HG03521 (cell line): ENCODE data around the gene C15orf61.
A peak's percentile ranks its signal among the peaks of the same experiment; 100 is the strongest.

Source experiments
- ATAC-seq: cut with Tn5 transposase; IDR thresholded peaks from one replicate; pipeline ENCODE4 v1.9.1; 2021; ENCODE audit warnings: mild to moderate bottlenecking, moderate library complexity; ENCODE audit not compliant: unreplicated experiment

Gene C15orf61

DNA sequence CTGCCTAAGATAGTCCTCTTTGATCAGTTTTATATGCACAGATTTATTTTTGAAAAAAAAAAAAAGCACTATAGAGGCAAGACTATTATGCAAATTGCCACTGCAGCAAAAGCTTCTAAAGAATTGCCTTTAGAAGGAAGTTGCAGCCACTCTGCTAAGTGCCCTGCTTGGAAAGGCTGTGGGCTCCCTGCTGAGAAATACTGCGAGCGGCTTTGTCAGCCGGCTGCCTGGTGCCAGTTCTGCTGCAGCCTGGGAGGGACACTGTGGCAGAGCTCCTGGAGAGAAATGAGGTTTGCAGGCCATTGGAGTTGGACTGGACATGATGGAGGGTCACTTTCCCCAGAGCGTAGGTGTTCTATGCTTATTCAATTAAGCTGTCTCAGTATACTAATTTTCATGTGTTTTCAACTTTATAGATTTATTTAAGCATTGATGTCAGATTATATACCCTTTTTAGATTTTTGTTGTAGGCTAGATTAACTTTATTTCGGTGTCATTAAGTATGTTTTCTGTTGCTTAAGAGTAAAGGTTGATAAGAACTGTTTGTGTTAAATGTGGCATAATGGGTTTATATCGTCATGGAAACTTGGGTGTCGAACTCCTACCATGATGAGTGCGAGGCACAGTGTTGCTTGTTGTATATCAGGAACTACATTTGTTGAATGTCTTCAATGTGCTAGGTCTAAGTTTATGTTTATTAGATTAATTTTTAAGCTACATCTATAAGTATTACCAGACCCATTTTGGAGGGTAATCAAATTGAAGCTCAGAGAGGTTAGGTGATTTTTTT, 28.1 kb downstream of the C15orf61 start:
- ATAC-seq, result no peak

- ATAC-seq, result no peak
These were observed 28.8 kb downstream of the C15orf61 start for GRCh38 chr15:67549736-67550135.

- ATAC-seq, result no peak
These were observed 29.6 kb downstream of the C15orf61 start for GRCh38 chr15:67550522-67550921.

- ATAC-seq, result no peak
These were observed 30.3 kb downstream of the C15orf61 start for GRCh38 chr15:67551207-67551743.

GRCh38 chr15:67554580-67554979, 33.6 kb downstream of the C15orf61 start:
- no peak for ATAC-seq

GRCh38 chr15:67556976-67557570, 36.1 kb downstream of the C15orf61 start:
- no peak for ATAC-seq

- no peak for ATAC-seq
These were observed 37.6 kb downstream of the C15orf61 start for GRCh38 chr15:67558502-67558901.

- no peak for ATAC-seq
These were observed 38.2 kb downstream of the C15orf61 start for GRCh38 chr15:67559158-67559557.

DNA sequence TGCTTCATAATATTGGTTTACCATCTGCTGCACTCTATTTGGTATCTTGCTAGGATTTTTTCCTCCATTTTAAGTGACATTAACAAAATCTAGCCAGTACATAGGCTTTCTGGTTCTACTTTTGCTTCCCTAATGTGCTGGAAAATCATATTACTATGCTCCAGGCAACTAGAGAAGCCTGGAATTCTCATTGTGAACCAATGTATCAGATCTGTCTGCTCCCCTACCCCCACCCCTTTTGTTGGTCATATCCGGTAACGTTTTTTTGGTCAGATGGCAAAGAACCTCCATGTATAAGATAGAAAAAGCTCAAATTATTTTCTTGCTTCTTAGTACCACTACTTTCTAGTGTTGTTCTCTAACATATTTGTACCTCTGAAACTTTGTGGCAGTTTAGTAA, 38.6 kb downstream of the C15orf61 start:
- ATAC-seq, result no peak

DNA sequence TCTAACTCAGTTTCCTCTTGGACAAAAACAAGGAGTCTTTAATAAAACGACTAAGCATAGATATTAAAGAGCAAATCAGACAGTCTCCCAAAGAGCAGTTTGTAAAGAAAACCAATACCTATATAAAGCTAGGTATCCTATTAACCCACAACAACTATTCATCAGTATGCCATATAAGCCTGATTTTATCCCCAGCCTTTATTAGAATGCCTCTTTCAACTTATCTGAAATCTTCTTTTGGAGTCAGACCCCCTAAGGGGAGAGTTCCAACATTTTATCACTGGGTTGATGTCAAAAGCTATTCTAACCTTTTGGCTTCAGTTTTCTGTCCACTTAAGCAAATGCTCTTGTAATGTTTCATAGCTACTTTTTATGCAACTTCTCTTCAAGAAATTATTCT, 39.4 kb downstream of the C15orf61 start:
- no peak for ATAC-seq

GRCh38 chr15:67563092-67563491, 42.2 kb downstream of the C15orf61 start:
- no peak for ATAC-seq

DNA sequence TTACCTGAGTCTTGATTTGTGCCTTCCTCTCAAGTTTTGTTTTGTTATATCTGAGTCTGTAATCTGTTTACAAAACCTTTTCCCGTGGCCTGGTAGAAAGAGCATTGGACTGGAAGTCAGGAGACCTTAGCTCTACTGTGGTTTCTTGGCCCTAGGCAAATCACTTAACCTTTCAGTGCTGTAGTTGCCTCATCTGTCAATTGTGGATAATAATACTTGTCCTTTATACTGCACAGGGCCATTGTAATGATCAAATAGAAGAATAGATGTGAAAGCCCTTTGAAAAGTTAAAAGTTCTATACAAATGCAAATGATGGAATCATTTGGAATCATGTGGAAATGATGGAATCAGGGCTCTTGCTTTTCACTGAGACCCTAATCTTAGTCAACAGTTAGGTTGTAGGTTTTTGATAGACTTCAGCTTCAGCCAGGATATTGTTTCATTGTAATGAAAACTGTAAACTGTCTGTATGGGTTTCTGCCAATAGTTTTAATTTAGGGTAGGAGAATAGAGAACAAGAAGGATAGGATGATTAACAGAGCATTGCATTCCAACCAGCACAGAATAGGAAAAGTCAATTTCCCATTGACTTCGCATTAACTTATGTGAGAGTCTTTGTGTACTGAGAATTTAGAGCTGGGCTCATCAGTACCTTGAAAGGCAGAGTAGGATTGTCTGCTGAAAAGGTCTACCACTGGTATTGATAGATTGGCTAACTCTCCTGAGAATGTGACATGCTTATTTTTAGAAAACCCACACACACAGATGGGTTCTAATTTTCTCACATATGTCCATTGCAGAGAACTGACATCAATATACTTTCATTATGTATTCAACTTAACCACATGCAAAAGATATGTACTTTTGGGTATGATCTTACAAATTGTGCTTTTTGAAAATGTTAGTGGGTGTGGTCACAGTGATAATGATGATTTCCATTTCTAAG, 43.4 kb downstream of the C15orf61 start:
- ATAC-seq, result peak; percentile 82

DNA sequence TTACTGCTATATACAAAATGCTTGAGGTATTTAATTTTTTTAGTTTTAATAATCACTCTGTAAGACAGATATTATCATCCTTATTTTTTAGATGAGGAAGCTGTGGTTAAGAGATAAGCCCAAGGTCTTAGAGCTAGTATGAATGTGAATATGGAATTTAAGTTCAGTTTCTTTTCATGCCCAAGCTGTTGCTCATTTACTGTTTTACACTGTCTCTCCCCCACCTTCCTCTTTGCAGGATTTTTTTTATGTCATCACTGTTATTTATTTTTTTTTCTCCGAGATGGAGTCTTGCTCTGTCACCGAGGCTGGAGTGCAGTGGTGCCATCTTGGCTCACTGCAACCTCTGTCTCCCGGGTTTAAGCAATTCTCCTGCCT, 44.0 kb downstream of the C15orf61 start:
- ATAC-seq, result peak; percentile 27

DNA sequence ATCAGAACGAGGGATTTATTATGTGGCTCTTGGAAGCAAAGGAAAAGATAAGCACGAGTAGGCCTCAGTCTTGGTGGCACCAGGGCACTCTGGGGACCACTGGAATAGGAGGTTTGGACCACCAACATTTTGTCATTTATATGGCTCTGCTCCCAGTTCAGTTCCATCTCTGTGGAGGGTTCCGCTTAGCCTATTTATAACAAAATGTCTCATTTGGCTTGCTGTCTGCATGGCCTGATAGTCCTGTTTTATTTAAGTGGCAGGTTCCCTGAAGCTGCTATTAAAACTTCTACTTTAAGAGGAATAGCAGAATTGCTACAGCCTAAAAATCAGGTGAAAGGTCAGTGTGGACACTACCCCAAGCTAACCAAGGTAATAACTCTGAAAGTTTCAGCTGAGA, 48.7 kb downstream of the C15orf61 start:
- no peak for ATAC-seq

GRCh38 chr15:67570875-67571647, 50.1 kb downstream of the C15orf61 start:
- no peak for ATAC-seq

DNA sequence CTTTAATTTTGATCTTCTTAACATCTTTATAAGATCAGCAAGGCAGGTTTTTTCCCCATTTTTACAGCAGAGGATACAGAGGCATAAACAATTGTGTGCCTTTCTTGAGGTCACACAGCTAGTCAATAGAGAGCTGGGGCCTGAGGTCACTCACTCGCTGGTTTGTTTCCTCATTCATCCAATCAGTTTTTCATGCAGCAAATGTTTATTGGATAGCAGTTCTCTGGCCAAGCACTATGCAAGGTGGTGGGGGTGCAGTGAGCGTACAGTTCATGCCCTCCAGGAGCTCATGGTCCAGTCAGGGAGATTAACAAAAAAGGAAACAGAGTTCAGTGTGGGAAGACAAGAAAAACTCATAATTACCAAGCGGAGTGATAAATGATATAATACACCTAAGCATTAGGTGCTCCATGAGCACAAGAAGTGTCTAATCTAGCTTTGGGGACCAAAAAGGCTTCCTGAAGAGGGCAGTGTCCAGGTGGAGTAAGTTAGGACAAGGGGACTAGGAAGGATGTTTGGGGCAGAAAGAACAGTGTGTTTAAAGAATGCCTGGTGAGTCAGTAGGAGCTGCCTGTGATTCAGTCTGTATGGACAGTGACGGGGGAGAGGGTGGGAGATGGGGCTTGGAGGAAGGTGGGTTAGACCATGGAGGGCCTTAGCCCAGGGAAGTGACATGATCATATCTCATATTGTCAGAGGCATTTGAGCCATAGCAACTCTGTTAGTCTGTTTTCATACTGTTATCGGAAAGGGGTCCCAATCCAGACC, 50.9 kb downstream of the C15orf61 start:
- ATAC-seq, result no peak

DNA sequence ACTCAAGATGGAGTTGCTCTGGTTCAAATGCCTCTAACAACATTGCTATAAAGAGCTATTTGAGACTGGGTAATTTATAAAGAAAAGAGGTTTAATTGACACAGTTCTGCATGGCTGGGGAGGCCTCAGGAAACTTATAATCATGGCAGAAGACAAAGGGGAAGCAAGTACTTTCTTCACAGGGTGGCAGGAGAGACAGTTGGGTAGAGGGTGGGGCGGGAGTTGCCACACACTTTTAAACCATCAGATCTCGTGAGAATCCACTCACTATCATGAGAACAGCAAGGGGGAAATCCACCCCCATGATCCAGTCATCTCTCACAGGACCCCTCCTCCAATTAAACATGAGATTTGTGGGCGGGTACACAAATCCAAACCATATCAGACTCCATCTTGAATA, 52.3 kb downstream of the C15orf61 start:
- ATAC-seq, result no peak

DNA sequence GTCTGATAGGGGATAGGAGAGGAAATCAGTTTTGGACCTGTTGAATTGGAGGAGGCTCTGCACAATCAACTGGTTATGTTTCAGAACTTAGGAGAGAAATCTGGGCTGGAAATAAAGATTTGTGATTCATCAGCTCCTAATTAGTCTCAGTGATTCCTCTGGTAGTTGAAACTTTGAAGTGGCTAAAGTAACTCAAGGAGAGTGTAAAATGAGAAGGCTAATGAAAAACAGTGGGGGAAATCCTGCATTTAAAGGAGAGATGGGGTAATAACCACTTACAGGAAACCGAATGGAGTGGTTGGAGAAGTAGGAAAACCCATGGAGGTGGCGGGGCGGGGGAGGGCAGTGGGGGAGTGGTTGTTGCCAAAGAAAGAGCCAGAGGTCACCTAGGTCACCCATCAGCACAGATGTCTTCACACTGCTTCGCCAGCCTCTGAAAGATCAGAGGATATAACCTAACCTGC, 54.1 kb downstream of the C15orf61 start:
- no peak for ATAC-seq

DNA sequence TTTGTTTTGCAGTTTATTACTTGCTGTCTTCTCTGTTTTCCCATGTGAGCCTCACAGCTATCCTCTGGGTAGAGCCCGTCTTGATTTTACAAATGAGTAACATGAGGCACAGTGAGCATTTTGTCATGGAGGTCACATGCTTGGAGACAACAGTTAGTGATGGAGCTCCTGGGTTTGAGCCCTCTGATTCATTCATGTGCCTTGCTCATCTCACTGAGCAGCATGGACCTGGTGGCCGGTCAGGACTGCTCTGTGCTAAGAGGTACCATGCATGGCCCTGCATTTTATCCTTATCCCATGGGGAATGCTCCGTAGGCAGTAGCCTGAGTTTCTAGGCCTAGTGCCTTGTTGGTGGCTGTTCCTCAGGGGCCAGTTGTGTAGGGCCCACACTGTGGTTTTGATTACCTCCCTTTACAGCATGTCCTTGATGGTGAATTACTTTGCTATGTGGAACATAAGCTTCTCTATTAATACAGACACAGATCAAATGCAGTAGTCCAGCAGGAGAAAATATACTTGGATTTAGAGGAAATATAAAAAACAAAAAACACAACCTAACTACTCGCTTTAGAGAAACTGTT, 57.2 kb downstream of the C15orf61 start:
- no peak for ATAC-seq
